ENCODE results near the gene TRPV2.

The TRPV2 gene

GRCh38 chr17:16433514-16433913 lies 18.1 kb downstream of the TRPV2 start:
- DNase-seq (ENCODE audit: low read depth): no peak
- no peak overlapping the region for H3K4me3 ChIP-seq (ENCODE audit: low read depth, low read length)
- TF ChIP-seq CTCF (IDR thresholded peaks at IDR 0.05; ENCODE audit: insufficient read depth, low read depth, low read length, missing control alignments): no peak

- DNase-seq (ENCODE audit: low read depth): no peak
- no peak overlapping the region for H3K4me3 ChIP-seq (ENCODE audit: low read depth, low read length)
- no peak for TF ChIP-seq CTCF (IDR thresholded peaks at IDR 0.05; ENCODE audit: insufficient read depth, low read depth, low read length, missing control alignments)
Measured at GRCh38 chr17:16434662-16435061, 19.3 kb downstream of the TRPV2 start.

- no peak for DNase-seq (ENCODE audit: low read depth)
- TF ChIP-seq CTCF (IDR thresholded peaks at IDR 0.05; ENCODE audit: insufficient read depth, low read depth, low read length, missing control alignments): no peak
- H3K4me3 ChIP-seq (ENCODE audit: low read depth, low read length): no peak overlapping the region
Measured at GRCh38 chr17:16435925-16436886, 20.8 kb downstream of the TRPV2 start.

GRCh38 chr17:16437083-16437482 lies 21.7 kb downstream of the TRPV2 start:
- TF ChIP-seq CTCF (IDR thresholded peaks at IDR 0.05; ENCODE audit: insufficient read depth, low read depth, low read length, missing control alignments): no peak

GRCh38 chr17:16438173-16438556 lies 22.8 kb downstream of the TRPV2 start:
- peak overlapping the region; percentile 77 for H3K4me3 ChIP-seq (ENCODE audit: low read depth, low read length)
- DNase-seq (ENCODE audit: low read depth): no peak
- TF ChIP-seq CTCF (IDR thresholded peaks at IDR 0.05; ENCODE audit: insufficient read depth, low read depth, low read length, missing control alignments): no peak

More at GRCh38 chr17:16437083-16437482, 21.7 kb downstream of the TRPV2 start:
- no peak overlapping the region for H3K4me3 ChIP-seq (ENCODE audit: low read depth, low read length)
- no peak for DNase-seq (ENCODE audit: low read depth)

- DNase-seq (ENCODE audit: low read depth): peak; percentile 100
- no peak for TF ChIP-seq CTCF (IDR thresholded peaks at IDR 0.05; ENCODE audit: insufficient read depth, low read depth, low read length, missing control alignments)
Measured at GRCh38 chr17:16438557-16439302, 23.4 kb downstream of the TRPV2 start.

More at GRCh38 chr17:16438557-16439302, 23.4 kb downstream of the TRPV2 start:
- H3K4me3 ChIP-seq (ENCODE audit: low read depth, low read length): peak overlapping the region; percentile 77
